Hematopoietic multipotent progenitor cell (in vitro differentiated cells): ENCODE results near the gene ATP5F1D. TPM values are rescaled to one million over a fixed set of nuclear protein-coding genes. Genes with fewer than 3 reads are reported as not detected.

Experiments used
- DNase-seq, 3 donors: peaks; one replicate each; pipeline ENCODE4 v3.0.0-alpha.2; 2011 to 2015; ENCODE audit warnings: low read depth in 2 of 3, low spot score in 2 of 3
- total RNA-seq: library from RNA; depleted of rRNA; stranded (reverse); fragments of >200 nt; gene quantifications from one replicate; pipeline ENCODE4 v1.2.3, GENCODE V29; 2012

The ATP5F1D gene
- total RNA-seq, 1 donor: 52.2 TPM

GRCh38 chr19:1278713-1279660, 37.4 kb downstream of the ATP5F1D start:
- no peak for DNase-seq

GRCh38 chr19:1279782-1280341, 38.3 kb downstream of the ATP5F1D start:
- DNase-seq: peak; percentile 70 to 88 (median 79)

DNA sequence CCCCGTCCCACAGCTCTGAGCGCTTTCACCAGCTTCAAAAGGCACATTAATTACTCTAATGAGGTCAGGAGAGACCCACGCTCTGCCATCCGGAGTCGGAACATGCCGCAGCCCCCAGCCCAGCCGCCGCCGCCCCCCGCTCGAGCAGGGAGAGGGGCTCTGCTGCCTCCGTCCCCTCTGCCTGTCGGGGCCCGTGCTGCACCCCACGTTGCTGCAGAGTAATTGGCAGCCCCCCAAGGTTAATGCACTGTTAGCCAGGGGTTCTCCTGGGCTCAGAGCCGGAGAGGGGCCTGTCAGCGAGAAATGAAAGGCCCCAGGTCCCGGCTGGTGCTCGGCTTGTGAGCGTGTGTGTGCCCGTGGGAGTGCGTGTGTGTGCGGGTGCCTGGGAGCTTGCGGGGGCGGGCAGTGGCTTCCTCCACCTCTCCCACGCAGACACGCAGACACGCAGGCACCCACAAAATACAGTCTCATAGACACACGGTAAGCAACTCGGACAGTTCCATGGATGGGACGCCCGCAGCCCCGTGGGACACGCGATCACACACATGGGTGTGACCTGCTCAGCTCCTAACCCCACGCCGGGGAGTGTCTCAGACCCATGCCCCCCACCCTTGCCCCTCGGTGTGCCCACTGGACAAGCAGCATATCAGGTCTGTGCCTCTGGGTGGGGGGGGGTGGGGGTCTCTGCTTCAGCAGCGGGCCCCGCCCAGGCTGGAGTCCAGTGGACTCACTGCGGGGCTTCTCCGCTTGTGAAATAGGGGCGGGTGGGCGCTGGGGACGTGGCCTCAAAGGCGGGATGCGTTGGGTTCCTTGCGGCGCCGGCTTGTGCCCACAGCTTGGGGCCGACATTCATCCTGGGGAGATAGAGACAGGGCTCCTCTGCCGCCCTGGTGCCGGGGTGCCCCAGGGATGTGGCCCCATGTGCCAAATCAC, 39.4 kb downstream of the ATP5F1D start:
- no peak for DNase-seq

- no peak for DNase-seq
These were observed 40.2 kb downstream of the ATP5F1D start for GRCh38 chr19:1281569-1282287.

- no peak for DNase-seq
These were observed 41.1 kb downstream of the ATP5F1D start for GRCh38 chr19:1282588-1283206.

GRCh38 chr19:1283207-1283916, 41.8 kb downstream of the ATP5F1D start:
- DNase-seq: no peak

DNA sequence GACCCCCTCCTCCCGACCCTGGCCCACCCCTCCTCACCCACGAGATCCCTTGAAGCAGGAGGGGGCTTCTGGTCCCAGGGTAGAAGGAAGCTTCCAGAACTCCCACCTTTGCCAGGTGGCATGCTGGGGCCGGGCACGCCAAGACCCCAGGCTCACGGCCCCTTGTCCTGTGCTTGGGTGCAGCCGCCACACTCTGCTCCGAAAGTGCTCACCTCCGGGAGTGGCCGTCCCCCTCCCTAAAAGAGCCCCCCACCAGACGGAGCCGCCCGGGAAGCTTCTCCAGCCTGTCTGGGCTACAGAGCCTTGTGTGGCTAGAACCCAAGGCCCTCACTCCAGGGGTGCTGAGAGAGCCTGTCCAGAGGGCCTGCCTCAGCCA, 42.4 kb downstream of the ATP5F1D start:
- no peak for DNase-seq

DNA sequence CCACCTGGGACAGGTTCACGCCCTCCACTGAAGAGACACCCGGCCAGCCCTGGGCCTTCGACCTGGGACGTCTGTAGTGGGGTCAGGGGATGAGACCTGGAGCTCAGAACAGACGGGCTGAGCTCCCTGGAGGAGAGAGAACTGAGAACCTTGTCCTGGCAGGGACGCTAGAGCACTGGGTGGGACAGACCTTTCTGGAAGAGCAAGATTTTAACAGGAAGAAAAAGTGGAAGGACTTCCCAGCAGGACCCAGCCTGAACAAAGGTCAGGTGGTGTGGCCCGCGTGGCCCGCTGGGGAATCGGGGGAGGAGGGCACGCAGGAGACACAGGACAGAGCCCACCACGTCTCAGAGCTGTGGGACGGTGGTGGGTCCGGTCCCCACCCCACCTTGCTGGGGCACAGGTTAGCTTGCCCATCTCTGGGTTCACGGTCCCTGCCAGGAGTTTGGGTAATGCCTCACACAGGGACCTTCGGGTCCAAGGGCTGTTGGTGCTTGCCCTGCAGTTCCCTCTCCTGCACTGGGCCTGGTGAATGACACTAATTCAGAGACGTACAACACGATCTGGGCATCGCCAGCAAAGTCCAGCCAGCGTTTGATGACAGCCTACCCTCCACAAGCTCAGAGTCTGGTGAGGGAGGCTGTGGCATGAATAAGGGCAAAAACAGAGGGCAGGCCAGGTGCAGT, 42.9 kb downstream of the ATP5F1D start:
- no peak for DNase-seq

DNA sequence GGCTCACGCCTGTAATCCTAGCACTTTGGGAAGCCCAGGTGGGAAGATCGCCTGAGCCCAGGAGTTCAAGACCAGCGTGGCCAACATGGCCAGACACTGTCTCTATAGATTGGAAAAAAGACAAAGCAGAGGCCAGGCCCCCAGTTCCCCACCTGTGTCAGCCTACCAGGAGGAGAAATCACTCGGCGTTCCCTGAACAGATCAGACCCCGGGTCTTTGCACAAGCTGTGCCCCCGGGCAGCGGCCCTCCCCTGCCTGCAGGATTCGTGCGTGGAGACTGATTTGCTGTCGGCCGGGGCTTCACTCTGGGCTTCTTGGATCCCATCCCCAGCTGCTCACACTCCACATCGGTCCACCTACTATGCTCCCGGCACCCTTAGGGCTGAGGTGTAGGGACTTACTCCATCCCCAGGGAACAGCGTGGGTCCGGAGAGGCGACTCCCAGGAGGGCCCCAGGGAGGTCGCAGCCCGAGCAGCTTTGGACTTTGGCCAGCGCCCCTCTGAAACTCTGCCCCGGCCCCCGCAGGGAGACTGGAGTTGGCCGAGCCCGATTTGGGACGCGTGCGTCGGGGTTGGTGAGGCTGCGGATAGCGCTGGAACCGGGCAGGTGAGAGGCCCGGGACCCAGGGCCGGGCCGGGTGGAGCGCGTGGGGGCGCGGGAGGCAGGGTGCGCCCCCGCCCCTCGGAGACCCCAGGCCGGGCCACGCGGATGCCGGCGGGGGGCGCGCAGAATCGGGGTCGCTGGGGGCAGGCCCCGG, 43.6 kb downstream of the ATP5F1D start:
- no peak for DNase-seq

GRCh38 chr19:1285737-1286360, 44.3 kb downstream of the ATP5F1D start, which contains the start of gene EFNA2:
TSS of gene EFNA2 (plus strand) at chr19:1285873. CDS start at chr19:1286169, 296 bp downstream.
- no peak for DNase-seq

- DNase-seq: no peak
These were observed 45.2 kb downstream of the ATP5F1D start for GRCh38 chr19:1286487-1287353.

DNA sequence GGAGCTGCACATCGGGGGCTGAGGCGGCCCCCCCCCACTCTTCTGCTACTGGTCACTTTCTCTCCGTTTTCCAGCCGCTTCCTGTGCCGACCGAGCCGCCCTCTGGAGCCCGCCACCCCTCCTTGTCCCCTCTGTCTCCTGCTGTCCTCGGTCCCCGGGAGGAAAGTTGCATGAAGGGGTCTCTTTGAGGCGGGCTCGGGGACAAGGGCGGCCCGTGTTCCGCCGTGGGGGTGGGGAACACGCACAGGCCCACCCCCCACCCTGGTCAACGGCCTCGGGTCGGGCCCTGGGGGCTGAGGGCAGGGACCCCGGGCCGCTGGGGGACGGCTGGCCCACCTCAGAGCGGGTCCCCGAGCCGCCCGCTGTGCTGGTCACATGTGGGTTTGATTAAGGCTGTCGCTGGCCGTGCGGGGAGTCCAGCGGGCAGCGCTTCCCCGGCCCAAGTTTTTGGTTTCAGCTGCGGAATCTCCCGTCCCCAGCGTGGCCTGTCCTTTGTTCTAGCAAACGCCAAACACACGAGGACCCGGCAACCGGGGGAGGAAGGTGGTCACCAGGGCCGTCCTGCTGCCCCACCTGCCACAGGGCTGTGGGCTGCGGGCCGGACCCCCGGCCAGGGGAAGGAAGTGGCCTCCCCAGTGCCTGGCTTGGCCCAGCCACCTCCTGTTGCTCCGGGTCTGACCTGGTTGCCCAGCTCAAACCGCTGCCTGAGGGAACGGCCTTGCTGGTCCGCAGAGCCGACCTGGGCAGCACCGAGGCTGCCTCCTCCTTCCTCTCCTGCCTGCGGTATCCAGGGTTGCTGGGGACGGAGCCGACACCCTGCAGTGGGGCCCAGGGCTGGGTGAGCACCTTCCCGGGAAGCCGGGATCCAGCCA, 46.0 kb downstream of the ATP5F1D start:
- DNase-seq: no peak

GRCh38 chr19:1288226-1288612, 46.7 kb downstream of the ATP5F1D start:
- DNase-seq: no peak

GRCh38 chr19:1288833-1289685, 47.5 kb downstream of the ATP5F1D start:
- DNase-seq: no peak

DNA sequence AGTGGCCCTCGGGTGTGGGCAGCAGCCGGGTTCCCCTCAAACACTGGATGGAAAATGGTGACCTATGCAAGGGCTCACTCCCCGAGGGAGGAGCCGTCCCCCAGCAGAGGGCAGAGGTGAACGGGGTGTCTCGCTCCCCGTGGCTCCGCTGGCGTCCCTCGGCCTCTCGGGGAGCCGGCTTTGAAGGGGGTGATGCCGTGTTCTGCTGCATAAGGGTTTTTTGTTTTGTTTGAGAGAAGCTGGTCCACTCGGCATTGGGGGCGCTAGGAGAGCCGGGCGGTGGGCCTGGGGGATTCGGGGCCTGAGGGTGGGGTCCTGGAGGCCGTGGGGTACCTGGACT, 48.1 kb downstream of the ATP5F1D start:
- DNase-seq: no peak
